GM18505 (cell line): ENCODE measurements around the gene RNF212B.
"Not testable (repeated sequence)": the region's sequence is repeated elsewhere in the genome, so short reads cannot be mapped to it uniquely, and the experiment has no call there.

Experiments used
- ATAC-seq: cut with Tn5 transposase; IDR thresholded peaks from one replicate; pipeline ENCODE4 v1.9.1; 2021; ENCODE audit not compliant: unreplicated experiment
- POLR2A ChIP-seq: IDR thresholded peaks from 4 replicates; pipeline ENCODE4 v1.6.1; 2011; ENCODE audit warnings: borderline replicate concordance; ENCODE audit not compliant: insufficient read depth, insufficient read length; ENCODE audit errors: extremely low read depth

The RNF212B gene

GRCh38 chr14:23237772-23238594 is at the start of gene RNF212B:
TSS of gene RNF212B (plus strand) at chr14:23237936. CDS start at chr14:23240346, 2,410 bp downstream.
- TF ChIP-seq POLR2A = no peak
- ATAC-seq = peak; percentile 77

- TF ChIP-seq POLR2A = no peak
These were observed 44.3 kb upstream of the RNF212B start for GRCh38 chr14:23193432-23193831.

GRCh38 chr14:23195552-23196101 is 42.1 kb upstream of the RNF212B start:
- no peak for ATAC-seq
- no peak for TF ChIP-seq POLR2A

More at GRCh38 chr14:23193432-23193831, 44.3 kb upstream of the RNF212B start:
- no peak for ATAC-seq

- ATAC-seq = not testable (repeated sequence)
These were observed 41.2 kb upstream of the RNF212B start for GRCh38 chr14:23196487-23196886.

GRCh38 chr14:23199141-23199540 is 38.6 kb upstream of the RNF212B start:
- not testable (repeated sequence) for ATAC-seq

GRCh38 chr14:23202001-23202400 is 35.7 kb upstream of the RNF212B start:
- ATAC-seq = no peak
- TF ChIP-seq POLR2A = no peak

- no peak for ATAC-seq
These were observed 31.2 kb upstream of the RNF212B start for GRCh38 chr14:23206422-23207145.

GRCh38 chr14:23207146-23207540 is 30.6 kb upstream of the RNF212B start:
- no peak for ATAC-seq

More at GRCh38 chr14:23206422-23207145, 31.2 kb upstream of the RNF212B start:
- no peak for TF ChIP-seq POLR2A

GRCh38 chr14:23208324-23208723 is 29.4 kb upstream of the RNF212B start:
- no peak for ATAC-seq
- TF ChIP-seq POLR2A = no peak

More at GRCh38 chr14:23207146-23207540, 30.6 kb upstream of the RNF212B start:
- no peak for TF ChIP-seq POLR2A

- ATAC-seq = no peak
- TF ChIP-seq POLR2A = no peak
These were observed 27.9 kb upstream of the RNF212B start for GRCh38 chr14:23209651-23210423.

GRCh38 chr14:23215421-23215820 is 22.3 kb upstream of the RNF212B start:
- ATAC-seq = no peak
- no peak for TF ChIP-seq POLR2A

- TF ChIP-seq POLR2A = no peak
- ATAC-seq = no peak
These were observed 20.4 kb upstream of the RNF212B start for GRCh38 chr14:23217032-23218020.
